NCI-H1417 treated with DMSO at 0.1 percent for 48 hours (cell line): ENCODE results near the gene SURF6.
"Not testable (repeated sequence)": the region's sequence is repeated elsewhere in the genome, so short reads cannot be mapped to it uniquely, and the experiment has no call there.

Source experiments
- DNase-seq: peaks from one replicate; lab custom pipeline; 2025; lab: John Stamatoyannopoulos, UW

Gene SURF6

GRCh38 chr9:133323991-133324703 lies 11.8 kb downstream of the SURF6 start:
- no peak for DNase-seq

- DNase-seq, result no peak
These were observed 12.8 kb downstream of the SURF6 start for GRCh38 chr9:133323211-133323610.

DNA sequence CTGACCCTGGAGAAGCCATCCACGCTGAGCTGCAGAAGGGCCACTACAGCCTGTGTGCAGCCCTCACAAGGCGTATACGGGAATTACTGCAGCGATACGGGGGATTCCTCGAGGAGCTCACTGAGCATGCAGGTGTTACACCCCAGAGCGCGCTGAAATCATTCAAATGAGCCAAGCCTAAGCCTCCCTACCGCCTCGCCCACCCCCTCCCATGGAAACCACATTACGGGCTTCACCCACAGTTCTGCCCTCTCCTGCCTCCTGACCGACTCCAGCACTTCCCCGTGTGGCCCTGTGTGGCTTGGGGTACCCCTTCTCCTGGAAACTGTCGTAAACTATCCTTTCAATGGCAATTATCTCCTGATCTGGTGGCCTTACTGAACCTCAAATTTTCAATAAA lies 13.3 kb downstream of the SURF6 start:
- no peak for DNase-seq

DNA sequence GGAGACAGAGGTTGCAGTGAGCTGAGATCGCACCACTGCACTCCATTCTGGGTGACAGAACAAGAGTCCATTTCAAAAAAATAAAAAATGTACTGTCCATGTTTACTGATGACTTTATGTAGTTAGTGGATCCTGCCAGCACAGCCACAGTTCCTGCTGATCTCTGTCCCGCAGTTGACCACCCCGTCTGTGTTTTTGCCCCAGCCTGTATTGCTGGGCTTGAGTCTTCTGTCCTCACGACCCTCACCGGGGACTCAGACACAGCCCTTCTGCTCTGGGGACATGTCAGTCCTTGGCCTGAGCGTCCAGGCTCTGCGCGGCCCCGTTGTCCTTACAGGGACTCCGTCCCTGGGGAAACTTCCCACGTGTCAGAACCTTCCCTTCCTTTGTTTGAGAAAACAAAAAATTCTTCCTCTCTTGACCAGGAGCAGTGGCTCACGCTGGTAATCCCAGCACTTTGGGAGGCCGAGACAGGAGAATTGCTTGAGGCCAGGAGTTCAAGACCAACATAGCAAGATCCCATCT lies 14.5 kb downstream of the SURF6 start:
- no peak for DNase-seq

- DNase-seq, result no peak
These were observed 15.5 kb downstream of the SURF6 start for GRCh38 chr9:133320421-133320881.

GRCh38 chr9:133317551-133317950 lies 18.4 kb downstream of the SURF6 start:
- DNase-seq, result not testable (repeated sequence)

GRCh38 chr9:133315997-133316396 lies 20.0 kb downstream of the SURF6 start:
- no peak for DNase-seq

DNA sequence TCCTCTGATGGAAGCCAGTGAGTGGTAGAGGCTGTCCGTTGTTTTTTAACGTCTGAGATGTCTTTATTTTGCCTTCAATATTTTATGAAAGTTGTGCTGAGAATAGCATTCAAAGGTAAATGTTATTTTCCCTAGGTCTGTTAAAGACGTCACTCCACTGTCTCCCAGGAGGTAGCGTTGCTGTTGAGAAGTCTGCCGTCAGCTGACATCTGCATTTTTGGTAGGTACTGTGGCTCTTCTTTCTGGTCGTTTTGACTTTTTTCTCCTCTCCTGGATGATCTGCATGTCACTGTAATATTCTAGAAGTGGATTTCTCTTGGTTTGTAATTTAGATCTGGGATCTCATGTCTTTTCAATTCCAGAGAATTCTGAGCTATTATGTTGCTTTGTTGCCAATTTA lies 26.4 kb downstream of the SURF6 start:
- DNase-seq, result no peak

- DNase-seq, result no peak
These were observed 28.7 kb downstream of the SURF6 start for GRCh38 chr9:133307301-133307700.

- DNase-seq, result no peak
These were observed 29.5 kb downstream of the SURF6 start for GRCh38 chr9:133306242-133307204.

GRCh38 chr9:133305731-133306130 lies 30.3 kb downstream of the SURF6 start:
- DNase-seq, result no peak

GRCh38 chr9:133304477-133305377 lies 31.3 kb downstream of the SURF6 start:
- DNase-seq, result no peak

DNA sequence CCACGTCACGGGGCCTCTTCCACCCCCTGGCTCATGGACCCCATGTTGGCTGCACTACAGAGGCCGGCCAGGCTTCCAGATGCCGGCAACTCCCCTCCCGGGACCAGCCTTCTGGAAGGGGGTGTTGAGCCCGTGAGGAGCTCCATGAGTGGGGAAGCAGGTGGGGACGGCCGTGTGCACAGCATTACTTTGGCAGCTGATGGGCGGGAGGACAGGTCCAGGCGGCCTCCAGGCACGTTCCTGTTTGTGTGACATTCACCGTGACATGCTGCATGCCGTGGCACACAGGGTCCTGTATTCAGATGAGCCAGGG lies 31.9 kb downstream of the SURF6 start:
- no peak for DNase-seq

- no peak for DNase-seq
These were observed 32.5 kb downstream of the SURF6 start for GRCh38 chr9:133303266-133304157.

DNA sequence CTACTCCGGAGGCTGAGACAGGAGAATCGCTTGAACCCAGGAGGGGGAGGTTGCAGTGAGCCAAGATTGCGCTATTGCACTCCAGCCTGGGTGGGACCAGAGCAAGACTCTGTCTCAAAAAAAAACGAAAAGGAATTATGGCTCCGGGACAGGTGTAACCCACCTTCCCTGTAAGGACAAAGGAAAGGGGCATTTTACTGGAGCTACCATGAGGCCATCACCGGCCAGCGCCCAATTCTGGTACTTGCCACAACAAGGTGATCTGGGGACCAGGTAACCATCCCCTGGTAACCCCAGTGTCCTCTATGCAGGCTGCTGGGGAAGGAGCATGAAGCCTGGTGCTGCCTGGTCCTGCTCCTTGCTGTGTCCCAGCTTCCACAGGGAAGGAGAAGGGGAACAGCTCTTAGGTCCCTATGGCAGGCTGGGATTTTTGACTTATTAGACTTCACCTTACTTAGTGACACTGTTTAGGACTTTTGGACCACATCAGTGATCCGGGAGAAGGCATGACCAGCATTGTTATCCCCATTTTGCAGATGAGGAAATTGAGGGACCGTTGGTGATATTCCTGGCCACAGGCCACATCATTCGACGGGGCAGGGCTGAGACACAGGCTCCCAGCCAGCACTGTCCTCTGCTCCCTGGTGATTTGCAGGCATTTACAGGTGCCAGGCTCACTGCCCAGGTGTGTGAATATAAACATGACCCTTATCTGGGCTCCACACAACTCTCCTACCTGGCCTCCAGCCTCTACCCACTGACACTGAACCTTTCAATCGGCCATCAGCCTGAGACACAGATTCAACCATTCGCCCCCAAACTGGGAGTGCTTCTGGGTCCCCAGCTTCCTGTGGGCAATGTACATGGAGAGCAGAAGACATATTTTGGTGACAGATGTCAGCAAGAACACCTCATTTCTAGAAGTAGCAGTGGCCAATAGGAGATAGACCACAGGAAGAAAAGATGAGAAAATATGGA lies 34.4 kb downstream of the SURF6 start:
- DNase-seq, result no peak

DNA sequence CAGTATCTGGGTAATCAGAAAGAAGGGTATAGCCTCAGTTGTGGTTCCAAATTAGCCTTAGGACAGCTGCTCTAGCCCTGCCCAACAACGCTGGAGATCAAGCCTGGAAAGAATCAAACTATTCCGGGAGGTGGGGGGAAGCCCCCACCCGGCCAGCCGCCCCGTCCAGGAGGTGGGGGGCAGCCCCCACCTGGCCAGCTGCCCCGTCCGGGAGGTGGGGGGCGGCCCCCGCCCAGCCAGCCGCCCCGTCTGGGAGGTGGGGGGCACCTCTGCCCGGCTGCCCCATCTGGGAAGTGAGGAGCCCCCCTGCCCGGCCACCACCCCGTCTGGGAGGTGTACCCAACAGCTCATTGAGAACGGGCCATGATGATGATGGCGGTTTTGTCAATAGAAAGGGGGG lies 36.0 kb downstream of the SURF6 start:
- DNase-seq, result not testable (repeated sequence)

DNA sequence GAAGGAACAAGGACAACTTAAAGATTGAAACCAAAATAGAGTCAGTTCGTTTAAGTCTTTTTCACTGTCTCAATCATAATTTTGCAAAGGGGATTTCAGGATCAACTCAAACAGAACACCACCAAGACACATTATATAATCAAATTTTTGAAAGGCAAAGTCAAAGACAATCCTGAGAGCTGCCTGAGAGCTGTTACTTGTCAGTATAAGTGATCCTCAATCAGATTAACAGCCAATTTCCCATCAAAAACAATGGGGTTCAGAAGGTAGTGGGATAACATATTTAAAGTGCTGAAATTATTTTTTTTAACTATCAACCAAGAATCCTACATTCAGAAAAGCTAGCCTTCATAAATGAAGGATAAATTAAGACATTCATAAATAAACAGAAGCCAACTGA lies 41.7 kb downstream of the SURF6 start:
- no peak for DNase-seq

- DNase-seq, result no peak
These were observed 45.2 kb downstream of the SURF6 start for GRCh38 chr9:133290751-133291302.

DNA sequence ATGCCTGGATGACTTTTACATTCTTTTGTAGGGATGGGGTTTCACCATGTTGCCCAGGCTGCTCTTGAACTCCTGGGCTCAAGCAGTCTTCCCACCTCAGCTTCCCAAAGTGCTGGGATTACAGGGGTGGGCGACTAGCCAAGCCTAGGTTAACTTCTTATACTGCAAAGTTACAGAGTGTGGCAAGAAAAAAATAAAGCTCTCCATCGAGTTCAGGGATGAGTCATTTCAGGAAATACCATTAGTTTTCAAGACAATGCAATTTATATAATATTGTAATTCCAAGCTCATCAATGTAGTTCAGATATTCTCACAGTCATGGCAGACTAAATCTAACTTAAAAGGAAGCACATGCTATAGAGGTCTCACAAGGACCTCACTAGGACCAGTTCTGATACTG lies 49.5 kb downstream of the SURF6 start:
- DNase-seq, result no peak
